GM18909 (cell line): ENCODE measurements around the gene ISG20L2.
A peak's percentile ranks its signal among the peaks of the same experiment; 100 is the strongest.

Experiments used
- ATAC-seq: cut with Tn5 transposase; IDR thresholded peaks from one replicate; pipeline ENCODE4 v1.9.1; 2021; ENCODE audit warnings: mild to moderate bottlenecking; ENCODE audit not compliant: unreplicated experiment, poor library complexity

Gene ISG20L2

DNA sequence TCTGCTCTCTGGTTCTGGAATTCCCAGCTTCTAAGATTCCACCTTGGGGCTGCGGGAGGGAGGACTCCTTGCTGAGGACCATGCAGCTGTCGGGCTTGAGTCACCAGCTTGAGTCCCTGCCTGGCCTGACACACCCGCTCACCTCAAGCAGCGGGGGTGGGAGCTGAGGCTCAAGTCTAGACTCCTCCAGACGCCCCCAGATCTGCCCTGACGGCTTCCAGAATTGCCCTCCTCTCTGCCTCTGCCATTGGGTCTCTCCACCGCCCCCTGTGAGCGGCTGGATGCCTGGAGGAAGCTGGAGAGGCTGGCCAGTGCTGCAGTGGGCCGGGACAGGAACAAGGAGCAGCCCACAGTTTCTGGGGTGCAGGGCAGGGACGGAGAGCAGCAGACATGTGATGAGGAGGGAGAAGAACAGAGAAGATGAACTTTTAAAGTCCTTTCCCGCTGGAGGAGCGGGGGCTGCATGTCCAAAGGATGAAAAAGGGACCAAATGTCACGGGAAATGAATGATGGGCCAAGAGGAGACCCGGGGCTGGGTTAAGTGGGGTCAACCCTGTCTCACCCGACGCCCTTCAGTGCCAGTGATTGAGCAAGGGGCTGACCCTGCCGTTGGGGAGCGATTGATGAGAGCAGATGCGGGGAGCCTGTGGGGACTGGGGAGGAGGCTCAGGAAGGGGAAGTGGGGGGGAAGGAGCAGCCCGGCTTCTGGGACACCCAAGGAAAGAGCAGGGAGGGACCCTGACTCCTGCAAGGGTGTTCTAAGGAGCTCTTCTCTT, 36.7 kb downstream of the ISG20L2 start:
- no peak for ATAC-seq

DNA sequence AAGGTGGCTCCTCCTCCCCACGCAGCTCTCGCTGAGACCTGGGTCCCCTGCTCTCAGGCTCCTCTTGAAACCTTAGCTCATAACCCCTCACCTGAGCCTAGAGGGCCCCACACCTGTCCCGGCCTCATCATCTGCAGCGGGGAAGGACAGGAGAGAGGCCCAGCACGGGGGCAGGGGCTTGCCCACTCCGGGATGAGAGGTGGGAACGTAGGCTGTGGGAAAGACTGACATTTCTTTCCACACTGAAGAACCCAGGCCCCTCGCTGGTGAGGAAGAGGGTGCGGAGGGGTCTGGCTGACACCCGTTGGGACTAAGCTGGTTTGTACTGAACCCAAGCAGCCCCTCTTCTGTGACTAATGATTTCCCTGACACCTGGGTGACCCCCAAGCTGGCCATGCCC, 37.4 kb downstream of the ISG20L2 start:
- no peak for ATAC-seq

DNA sequence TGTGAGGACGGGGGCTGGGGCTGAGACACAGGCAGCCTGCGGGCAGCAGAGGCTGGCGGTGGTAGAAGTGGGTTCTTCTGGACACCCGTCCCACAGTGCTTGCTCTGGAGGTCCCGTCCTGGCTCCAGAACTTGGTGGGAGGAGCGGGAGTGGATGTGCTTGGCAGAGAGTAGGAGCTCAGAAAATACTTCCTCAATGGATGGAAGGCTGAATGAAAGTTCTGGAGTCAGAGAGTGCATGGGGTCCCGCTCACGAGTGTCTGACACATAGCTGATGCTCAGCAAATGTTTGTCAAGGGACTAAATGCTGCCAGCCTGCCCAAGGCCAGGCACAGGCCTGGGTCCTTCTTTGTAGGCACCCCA, 37.9 kb downstream of the ISG20L2 start:
- no peak for ATAC-seq

DNA sequence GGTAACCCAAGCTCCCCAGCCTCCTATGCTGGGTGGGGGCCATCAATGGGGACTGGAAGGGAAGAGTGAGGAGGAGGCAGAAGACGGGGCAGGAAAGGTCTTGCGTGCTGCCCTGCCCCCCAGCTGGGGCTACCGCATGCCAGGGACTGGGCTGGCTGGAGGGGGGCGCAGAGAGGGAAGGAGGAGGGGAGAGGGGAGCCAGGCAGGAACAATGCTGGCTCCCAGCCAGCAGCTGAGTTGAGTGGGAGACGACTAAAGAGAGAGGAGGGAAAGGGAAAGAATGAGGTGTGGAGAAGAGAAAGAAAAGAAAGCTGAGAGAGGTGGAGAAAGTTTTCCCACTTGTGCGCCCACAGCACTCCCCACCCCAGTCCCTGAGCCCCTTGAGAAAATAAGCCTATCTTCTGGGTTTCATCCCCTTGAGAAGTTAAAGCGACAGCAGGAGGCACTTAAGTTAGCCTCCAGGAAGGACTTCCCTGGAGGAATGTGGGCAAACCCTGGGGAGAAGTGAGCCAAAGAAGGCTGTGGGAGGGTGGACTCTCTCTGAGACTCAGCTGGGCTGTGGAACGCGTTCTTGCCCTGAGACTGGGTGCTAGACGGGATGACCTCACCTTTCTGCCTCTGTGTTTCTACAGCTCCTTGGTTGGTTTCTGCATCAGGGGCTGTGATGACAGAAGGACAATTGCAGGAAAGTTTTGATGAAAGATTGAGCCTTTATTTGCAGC, 38.5 kb downstream of the ISG20L2 start:
- ATAC-seq, result no peak

DNA sequence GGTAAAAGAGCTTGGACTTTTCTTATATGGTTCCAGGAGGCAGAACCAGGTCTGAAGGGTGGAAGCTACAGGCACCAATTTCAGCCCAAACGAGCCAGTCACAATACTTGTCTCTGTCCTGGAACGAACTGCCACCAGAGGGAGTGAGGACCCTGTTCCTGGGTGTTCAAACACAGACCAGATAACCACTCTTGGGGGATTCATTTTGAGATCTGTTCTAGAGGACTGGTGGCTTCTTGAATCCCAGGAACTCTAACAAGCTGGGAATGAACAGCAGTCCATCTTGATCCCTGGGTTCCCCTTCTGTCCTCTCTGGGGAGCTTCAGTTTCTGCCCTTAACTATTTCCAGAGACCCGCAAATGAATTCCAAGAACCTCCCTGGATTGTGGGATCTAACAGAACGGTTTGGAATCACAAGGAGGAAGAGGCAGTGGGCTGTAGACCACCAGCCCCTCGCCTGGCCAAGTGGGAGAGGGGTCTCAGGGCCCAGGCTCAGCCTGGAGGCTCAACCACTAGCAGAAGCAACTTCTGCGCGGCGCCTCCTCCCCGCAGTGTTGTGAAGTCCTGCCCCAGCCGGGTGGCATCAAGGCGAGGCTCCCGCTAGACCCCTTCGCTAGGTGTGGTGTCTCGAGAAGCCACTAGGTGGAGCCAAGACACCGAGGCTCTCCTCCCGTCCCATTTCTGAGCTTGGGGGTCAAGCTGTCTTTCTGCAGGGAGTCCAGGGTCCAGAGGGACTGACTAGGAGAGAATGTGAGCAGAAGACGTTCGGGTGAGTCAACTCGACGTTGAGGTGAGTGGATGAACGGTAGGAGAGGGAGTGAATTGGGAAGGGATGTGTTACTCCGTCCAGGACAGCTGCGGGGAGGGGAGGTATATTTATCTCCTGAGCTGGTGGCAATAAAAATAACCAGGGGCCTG, 39.3 kb downstream of the ISG20L2 start:
- peak; percentile 56 for ATAC-seq

DNA sequence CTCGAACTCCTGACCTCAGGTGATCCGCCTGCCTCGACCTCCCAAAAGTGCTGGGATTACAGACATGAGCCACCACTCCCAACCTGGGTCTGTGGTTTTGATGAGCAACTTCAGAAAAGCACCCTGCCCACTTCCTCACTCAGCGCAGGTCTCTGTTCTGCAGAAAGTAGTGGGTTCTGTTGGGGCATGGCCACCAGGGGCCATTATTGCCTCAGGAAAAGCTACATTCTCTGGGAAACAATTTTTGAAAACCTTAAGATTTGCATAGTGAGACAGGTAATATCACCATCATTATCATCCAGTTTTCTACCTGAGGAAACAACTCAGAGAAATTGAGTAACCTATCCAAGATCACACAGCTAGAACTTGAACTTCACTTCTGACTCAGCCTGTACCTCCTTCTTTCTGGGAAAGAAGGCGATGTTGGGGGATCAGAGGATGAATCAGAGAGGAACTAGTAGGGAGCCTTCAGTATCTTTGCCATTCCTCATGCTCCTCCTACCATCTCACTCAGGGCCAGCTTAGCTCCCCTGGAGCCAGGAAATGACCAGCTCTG, 44.3 kb downstream of the ISG20L2 start:
- no peak for ATAC-seq

DNA sequence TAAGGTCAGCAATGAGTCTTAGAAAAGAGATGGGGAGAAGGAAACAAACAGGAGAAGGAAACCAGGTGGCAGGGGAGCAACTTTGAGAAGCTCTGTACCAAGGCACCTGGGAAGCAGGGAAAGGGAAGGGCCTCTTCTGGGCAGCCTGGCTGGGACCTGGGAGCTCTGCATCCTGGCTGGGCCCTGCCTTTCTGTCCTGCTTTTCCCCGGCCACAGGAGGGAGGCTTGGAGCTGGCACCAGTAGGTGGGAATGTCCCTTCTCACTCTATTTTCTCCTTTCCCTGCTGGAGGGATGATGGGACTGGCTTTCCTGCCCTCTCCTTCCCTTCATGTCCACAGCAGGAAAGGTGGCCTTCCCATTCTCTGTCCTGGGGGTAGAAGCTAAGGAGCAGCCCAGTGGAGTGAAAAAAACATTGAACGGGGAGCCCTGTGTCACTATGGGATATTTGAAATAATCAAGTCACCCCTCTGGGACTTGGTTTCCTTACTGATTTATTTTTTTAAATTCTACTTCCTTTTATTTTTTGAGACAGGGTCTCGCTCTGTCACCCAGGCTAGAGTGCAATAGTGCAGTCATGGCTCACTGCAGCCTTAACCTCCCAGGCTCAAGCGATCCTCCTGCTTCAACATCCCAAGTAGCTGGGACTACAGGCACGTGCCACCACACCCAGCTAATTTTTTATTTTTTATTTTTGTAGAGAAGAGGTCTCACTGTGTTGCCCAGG, 46.2 kb downstream of the ISG20L2 start:
- no peak for ATAC-seq

DNA sequence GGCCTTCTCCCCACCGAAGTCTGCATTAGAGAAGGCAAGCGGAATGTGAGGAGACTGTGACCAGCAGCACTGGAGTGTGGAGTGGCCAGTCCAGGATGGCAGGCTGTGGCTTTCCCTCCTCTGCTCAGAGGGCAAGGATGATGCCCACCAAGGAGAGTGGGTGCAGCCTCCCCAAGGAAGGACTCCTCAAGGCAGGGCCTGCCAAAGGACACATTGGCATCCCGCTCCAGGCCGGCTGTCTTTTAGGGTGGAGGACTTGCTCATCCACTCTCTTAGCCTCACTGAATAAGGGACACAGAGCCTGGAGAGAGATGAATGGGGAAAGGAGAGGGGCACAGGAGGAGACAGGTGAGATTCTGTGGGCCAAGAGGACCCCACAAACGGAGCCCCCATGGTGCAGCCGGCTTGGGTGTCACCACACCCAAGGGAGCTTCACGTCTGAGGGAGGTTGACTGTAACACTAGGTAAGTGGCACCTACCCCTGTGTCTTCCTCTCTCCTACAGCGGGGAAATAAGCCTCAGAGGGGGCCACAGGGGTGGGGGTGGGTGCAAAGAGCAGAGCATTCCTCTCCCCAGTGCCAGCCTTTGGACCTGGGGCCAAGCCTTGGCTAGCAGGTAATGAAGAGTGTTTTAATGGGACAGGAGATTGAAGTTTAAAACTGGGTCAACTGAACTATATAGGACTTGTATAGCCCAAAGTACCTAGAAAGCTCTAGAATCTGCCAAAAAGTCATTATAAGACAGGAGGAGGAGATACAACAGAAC, 47.2 kb downstream of the ISG20L2 start:
- no peak for ATAC-seq

DNA sequence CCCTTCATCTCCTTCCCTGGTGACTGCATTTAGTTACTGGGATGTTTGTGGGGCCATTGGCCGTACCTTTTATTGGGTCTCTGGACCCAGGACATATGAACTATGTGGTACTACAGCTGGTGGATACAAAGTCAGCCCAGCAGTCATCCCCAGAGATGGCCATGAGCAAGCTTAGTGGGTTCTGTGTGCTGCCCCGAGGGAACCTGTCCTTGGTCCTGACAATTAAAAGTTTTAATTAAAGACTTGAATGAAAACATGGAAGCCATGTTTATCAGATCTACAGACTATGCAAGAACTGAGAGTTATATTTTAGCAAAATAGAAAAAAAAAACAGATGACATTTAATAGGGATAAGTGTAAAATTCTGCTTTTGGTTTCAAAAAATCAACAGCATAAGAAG, 48.5 kb downstream of the ISG20L2 start:
- no peak for ATAC-seq

DNA sequence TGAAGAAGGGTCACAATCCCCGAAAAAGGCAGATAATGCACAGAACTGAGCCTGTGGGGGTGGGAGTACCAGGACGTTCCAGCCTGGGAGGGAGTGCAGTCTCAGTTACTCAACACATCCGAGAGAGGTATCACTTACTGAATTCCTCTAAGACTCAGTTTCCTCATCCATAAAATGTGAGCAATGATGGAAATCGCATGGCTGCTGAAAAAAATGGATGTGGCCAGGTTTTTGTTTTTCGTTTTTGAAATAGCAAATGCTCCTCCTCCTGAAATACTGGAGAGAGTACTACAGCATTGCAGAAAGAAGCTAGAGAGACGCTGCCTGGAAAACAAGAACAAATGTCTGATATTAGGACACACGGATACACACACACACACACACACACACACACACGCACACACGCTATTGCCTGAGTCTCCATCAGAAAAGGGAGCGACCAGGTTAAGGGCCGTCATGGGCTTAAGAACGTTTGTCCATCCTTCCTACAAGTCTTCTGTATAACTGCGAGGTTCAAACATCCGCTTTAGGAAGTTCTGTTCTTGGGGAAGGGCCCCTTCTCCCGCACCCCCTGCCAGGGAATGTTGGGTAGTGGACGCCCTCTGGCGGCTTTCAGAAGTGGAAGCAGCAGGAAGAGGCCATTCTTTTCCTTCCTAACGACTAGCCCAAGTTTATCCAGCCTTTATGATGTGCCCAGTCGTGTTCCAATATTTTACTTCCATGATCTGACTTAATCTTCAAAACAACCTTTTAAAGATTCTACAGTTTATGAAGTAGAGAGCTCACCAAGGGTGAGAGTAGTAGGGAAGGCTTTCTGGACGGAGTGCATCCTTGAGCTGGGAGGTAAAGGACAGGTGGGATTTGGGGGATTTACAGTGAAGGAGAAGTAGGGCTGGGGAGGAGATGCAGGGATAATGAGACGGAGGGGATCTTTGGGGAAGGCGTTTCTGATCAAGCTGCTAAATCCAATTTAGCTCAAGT, 50.7 kb downstream of the ISG20L2 start:
- no peak for ATAC-seq

DNA sequence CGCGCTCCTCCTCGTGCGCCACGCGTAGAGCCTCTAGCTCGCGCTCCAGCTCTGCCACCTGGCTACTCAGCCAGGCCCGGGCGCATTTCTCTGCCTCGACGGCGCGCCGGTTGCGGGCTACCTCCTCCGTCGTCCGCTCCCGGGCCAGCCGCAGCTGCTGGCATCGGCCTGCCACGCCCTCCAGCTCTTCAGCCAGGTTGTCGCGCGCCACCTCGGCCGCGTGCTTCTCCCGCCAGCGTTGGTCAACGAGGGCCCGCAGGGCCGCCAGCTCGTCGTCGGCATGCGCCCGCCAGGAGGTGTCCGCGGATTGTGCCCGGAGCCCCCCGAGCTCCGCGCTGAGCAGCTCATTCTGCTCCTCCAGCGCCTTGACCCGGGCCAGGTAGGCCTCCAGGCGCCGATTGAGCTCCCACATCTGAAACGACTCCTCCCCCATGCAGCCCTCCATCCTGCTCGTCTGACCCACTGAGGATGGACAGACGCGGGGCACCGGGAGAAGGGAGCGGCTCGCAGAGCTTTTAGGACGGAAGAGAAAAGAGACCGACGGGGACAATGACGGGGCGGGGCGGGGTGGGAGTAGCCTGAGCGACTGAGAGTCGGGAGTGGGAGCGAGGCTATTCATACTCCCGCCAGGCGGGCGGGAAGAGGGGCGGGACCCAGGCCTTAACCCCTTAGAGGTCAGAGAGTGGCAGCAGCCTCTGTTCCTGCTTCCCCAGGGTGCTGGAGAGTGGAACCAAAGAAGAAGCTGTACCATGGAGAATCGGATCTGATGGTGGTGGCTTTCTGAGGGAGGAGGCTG, 51.5 kb downstream of the ISG20L2 start, which contains the start of gene NES:
NES (minus strand) TSS at position 588 of the 796 bp plus-strand sequence; CDS start at position 445, 143 bp downstream.
- ATAC-seq, result no peak

DNA sequence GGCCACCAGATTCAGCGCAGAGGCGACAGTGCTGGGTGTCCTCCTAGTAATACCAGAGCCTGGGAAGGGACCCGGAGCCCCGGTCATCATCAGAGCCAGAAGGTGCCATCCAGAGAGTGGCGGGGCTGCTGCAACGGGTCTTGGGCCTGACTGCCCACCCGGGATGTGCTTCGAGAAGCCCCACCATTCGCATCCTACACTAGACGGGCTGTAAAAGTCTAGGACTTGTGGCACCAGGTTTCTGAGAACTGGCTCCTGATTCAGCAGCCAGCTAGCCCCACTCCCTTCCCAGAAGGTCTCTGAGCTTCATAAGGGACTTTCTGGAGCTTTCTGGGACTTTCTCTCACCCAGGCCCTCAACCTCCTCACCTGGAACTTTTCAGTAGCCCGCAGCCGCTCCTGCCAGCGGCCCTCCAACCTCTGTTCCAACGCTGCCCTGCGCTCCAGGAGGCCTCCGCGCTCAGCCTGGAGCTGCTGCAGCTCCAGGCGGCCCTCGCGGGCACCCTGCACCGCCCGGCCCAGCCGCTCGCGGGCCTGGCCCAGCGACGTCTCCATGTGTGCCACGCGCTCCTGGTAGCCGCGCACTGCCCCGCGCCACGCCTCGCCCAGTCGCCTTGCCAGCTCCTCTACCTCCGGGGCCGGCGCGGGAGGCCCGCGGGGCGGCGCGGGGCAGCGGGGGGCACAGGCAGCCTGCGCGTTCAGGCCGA, 52.3 kb downstream of the ISG20L2 start:
- no peak for ATAC-seq

DNA sequence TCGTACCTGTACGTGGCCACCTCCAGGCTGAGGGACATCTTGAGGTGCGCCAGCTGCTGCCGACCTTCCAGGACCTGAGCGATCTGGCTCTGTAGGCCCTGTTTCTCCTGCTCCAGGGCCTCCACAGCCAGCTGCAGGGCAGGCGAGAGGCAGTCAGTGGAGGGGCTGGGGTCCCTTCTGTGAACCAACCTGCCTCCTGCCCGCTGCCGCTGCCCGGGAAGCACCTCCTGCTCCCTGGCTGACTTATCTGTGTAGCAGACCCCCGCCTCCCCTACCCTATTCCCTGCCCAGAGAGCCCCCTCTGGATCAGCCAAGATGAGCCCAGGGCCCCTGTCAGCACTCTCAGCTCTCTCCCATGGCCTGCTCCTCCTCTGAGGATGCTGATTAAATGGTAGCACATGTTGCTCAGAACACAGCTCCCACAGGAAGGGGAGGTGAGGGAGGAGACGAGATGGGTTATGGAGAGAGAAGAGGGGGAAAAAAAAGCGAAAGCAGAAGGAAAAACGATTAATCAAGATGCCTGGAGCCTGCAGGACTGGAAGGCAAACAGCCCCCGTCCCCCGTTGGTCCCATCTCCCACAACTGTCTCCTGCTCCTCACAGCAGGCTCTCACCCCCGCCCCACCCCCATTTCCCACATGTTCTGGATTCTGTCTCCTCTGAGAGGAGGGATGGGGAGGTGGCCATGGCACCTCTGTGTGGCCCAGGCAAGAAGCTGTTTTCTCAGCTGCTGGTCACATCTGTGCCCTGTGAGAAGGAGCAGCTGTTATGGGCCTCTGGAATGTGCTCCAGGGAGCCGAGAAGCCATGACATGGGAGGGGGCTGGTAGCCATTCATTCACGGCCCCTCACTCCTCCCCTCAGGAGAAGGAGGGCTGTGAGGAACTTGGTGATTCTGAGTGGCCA, 53.1 kb downstream of the ISG20L2 start:
- ATAC-seq, result no peak

DNA sequence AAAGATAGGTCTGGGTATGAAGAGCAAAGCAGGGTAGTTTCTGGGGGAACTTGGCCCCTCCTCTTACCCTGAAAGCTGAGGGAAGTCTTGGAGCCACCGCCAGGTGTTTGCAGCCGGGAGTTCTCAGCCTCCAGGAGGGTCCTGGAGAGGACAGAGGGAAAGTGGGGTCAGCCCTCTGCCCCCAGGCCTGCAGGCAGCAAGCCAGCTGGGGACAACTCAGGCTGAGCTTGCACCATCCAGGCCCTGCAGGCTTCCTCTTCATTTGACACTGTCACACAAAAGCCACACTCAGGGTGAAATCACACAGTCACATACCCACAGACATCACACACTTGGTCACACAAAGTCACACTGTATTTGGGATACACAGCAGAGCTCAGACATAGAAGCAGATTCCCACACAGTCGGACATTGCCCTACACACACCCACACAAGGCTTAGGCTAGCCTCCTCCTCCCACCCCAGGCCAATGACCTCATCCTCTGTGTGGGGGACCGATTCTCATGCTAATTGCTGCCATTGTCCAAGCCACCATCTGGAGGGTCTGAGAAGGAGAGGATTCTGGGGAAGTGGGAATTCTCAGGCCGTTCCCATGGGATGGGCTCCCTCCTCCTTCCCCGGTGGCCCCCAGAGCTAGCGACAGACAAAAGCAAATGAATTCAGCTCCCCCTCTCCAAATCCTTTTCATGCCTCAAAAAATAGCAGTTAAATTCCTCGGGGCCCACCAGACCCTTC, 55.0 kb downstream of the ISG20L2 start:
- no peak for ATAC-seq
